Measurements from ENCODE around the gene PPP2CA.
"Not testable (repeated sequence)": the region's sequence is repeated elsewhere in the genome, so short reads cannot be mapped to it uniquely, and the experiment has no call there.

The PPP2CA gene

DNA sequence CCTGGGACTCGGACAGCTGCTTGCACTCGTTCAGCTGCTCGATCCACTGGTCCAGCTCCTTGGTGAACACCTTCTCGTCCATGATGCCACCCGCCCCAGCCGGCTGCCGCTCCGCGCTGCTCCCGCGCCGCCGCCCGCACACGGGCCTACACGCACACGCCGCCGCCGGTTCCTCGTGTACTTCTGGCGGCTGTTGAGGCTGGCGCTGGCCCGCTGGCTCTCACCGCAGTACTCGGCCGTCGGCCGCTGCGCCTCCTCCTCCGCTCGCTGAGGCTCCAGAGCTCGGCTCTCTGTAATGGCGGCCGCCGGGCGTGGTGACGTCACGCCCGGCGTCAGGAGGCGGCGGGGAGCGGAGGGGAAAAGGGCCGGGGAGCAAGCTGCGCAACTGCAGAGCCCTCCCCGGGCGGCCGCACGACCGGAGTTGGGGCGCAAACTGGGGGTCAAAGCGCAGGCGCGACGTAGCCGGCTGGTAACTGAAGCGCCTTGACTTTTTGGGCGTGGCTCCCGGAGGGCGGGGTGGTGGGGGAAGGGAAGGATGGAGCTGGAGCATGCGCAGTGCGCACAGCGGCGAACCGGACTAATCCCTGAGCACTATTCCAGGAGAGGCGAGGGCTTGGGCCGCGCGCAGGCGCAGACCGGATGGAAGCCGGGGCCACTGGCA, at the start of gene PPP2CA:
PPP2CA (minus strand) TSS at position 294 of the 661 bp plus-strand sequence; CDS start at position 82, 212 bp downstream.
- peak; percentile 87 to 90 for DNase-seq

DNA sequence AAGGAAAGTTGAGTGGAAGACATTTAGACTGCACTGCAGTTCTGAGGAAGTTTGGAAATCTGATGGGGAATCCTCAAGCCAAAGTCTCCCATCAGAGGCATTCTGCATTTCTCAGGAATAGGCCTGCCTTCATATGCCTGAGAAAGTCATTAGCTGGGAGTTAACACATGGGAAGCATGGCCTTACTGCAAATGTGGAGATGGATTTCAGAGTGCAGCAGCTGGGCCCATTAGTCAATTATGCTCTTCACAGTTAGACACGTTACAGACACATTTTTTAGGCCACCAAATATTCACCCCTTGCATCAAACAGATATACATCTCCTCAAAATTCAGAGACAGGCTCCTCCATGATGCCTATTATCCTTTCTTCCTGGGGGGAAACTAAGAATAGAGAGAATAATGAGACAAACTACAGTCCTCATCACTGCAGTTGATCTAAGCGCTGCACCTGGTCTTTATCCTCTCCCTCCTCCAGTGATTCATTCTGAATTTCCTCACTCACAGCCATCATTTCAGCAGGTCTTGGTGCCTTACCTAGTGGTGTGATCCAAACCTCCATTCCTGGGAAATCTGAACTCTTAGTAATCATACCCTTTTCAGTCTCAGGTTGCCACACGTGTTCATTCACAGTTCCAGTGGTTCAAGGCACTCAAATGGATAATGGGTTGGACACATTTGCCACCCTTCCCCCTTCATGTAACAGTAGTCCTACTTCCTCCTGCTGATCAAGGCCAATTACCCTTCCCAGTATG, 47.9 kb upstream of the PPP2CA start:
- DNase-seq, result no peak

DNA sequence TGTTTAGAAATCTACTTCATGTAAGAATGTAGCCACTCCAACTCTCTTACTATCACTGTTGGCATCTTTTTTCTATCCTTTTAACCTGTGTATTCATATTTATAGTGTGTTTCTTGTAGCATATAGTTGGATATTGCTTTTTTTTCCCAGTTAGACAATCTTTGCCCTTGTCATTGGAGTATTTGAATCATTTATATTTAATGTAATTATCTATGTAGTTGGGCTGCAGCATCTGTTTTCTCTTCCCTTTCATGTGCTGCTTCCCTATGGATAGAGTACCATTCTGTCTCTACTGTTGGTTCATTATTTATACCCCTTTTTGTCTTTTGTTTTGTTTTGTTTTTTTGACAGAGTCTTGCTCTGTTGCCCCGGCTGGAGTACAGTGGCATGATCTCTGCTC, 45.2 kb upstream of the PPP2CA start:
- DNase-seq, result no peak

DNA sequence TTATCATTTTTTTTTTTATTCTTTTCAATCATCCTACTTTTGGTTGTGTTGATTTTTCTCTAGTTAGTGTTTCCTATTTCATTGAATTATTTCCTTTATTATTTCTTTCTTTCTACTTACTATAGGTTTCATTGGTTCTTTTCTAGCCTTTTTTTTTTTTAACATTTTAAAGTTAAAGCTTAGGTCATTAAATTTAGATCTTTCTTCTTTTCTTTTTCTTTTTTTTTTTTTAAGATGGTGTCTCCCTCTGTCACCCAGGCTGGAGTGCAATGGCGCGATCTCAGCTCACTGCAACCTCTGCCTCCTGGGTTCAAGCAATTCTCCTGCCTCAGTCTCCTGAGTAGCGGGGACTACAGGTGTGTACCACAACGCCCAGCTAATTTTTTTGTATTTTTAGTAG, 43.0 kb upstream of the PPP2CA start:
- DNase-seq, result no peak

DNA sequence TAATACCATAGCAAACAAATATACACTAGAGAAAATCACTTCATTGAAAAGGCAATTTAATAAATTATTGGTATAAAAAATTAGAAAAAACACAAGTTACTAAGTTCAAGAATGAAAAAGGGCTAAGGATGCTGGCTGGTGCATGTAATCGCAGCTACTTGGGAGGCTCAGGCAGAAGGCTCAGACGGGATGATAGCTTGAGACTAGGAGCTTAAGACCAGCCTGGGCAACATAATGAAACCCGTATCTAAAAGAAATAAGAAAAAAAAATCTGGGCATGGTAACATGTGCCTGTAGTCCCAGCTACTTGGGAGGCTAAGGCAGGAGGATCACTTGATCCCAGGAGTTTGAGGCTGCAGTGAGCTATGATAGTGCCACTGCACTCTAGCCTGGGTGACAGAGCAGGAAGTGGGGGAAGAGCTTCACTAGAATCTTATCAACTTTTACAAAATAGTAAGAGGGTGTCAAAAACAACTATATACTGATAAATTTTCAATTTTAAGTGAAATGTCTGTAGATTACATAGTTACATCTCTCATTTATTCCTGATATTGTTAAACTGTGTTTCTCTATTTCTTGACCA, 42.2 kb upstream of the PPP2CA start:
- DNase-seq, result no peak

DNA sequence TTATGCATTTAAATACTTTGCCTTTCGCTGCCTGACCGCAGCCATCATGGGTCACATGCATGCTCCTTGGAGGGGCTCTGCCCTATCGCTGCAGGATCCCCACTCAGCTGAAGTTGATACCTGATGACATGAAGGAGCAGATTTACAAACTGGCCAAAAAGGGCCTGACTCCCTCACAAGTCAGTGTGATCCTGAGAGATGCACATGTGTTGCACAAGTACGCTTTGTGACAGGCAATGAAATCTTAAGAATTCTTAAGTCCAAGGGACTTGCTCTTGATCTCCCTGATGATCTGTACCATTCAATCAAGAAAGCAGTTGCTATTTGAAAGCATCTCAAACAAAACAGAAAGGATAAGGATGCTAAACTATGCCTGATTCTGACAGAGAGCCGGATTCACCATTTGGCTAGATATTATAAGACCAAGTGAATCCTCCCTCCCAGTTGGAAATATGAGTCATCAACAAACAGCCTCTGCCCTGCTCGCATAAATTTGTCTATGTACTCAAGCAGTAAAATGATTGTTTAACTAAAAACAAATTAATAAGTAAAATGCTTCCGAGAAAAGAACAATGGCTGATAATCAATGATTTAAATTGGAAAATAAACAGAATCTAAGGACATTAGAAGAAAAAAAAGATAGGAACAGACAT, 41.6 kb upstream of the PPP2CA start:
- DNase-seq, result no peak

DNA sequence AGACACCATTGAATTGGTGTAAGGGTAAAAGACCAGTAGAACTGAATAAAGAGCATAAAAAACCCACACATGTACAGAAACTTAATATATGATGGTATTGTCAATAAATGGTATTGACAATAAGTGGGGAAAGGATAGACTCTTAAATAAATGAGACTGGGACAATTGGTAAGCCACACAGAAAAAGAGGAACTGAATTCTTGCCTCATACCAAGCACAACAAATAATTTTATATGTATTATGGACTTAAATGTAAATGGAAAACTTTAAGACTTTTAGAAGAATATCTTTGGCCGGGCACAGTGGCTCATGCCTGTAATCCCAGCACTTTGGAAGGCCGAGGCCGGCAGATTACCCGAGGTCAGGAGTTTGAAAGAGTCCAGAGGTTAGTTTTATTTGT, 37.9 kb upstream of the PPP2CA start:
- DNase-seq, result no peak

DNA sequence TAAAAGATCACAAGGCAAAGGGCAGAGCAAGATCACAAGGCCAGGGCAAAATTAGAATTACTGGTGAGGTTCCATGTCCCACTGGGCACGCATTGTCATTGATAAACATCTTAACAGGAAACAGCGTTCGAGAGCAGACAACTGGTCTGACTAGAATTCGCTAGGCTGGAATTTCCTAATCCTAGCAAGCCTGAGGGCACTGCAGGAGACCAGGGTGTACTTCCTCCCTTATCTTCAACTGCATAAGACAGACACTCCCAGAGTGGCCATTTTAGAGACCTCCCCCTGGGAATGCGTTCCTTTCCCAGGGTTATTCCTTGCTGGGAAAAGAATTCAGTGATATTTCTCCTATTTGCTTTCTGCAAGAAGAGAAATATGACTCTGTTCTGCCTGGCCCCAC, 36.8 kb upstream of the PPP2CA start:
- DNase-seq, result not testable (repeated sequence)

DNA sequence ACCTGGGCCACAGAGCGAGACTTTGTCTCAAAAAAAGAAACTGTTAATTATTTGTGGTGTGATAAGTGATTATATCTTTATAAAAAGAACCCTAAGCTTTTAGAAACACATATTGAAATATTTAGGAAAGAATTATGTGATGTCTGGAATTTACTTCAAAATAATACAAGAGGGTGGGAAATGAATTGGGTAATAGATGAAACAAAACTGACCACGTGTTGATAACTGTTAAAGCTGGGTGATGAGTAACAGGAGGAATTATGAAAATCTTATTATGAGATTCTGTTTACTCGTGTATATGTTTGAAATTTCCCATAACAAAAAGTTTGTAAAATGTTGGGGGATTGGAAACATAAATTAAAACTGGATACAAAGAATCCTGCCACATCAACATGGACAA, 33.0 kb upstream of the PPP2CA start:
- no peak for DNase-seq

DNA sequence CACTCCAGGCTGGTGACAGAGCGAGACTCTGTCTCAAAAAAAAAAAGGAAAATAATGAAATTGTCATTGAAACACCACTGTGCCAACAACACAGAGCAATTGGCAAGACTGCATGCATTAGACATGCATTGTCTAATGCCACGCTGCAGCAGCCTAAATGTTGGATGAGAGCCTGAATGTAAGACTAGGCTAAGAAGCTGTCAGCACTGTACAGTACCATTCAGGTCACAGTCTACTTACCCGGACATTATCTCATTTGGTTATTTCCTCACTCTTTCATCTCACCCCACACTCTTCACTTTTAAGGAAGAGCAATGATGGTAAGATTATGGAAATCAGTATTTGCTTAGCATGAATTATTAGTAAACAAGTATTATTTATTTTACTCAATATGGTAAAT, 31.3 kb upstream of the PPP2CA start:
- DNase-seq, result no peak

DNA sequence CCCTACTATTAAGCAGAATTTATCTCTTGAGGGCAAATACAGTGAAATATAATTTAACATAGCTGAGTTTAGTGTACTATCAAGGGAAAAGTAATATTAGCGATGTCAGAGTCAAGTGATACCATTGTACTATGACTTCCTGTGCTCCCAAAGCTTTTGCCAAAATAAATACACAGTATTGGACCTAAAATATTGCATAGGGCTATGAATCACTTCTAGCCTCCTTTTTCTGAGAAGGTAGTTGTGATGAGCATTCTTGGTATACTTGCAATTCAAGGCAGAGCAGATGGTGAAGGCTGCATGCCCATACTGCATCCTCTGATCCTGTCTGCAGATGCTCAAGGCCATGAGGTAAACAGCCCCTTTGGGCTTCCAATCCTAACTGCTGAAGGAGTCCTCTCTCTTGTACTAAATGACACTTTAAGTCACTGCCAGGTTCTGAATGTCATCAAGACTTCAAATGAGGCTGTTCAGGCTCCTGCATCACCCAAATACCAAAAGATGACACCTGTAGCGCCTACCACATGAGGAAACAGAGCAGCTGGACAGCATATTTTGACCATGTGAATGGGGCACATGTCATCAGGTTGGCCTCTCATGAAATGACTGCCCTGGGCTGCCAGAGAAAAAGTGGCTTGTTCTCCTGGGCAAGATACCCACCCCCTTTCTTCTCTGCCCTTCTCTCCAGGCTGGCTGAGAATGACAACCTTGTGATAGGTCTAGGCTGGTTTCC, 29.7 kb upstream of the PPP2CA start:
- no peak for DNase-seq

DNA sequence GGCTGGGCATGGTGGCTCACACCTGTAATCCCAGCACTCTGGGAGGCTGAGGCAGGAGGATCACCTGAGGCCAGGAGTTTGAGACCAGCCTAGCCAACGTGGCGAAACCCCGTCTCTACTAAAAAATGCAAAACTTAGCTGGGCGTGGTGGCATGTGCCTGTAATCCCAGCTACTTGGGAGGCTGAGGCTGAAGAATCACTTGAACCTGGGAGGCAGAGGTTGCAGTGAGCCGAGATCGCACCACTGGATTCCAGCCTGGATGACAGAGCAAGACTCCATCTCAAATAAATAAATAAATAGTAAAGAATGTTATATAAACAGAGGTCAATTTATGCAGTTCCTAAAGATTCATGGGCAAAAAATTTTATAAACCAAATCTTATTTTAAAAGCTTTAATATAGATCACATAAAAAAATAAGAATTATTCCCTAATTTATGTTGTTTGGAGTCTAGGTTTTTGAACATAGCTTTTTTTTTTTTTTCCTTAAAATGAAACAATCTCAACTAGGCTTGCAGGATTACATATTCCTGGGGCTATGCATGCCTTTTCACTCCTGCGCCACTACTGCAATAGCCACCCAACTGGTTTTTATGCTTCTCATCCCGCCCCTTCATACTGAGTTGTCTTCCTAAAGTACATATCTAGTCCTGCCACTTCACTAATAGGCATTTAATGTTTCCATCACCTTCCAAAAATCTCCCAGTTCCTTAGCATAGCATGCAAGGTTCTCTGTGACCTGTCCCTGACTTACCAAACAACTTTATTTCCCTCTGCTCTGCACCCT, 27.7 kb upstream of the PPP2CA start:
- not testable (repeated sequence) for DNase-seq

DNA sequence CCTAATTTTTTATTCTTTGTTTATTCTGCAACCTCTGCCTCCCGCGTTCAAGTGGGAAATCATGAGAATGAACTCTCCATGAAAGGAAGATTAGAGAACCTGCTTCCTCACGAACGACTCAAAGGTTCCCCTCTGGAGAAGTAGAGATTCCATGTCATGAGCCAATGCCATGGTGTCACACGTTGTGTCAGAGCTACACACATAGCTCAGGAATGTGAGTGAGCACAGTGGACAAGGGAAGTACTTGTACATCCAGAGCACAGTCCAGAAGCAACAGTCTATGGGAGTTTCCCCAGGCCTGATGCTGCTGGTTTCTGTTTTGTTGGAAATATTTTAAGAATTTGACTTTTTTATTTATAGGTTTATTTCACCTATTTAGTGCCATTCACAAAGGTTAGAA, 26.8 kb upstream of the PPP2CA start:
- DNase-seq, result no peak

DNA sequence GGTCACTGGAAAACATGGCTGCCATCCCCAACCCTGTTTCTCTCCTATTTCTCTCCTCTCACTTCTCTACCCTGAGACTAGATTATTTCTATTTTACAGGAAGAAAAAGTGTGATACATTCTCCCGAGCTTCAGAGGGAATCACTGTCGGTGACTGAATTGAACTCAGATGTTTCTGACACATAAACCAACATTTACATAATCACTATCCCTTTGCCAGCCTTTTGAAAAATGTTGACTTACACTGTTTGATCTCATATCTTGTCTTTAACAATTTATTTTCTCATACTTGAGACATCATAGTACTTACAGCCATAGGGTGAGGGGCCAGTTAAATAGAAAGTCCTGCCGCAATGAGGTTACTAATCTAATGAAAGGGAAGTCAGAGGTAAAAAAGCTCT, 25.1 kb upstream of the PPP2CA start:
- no peak for DNase-seq

DNA sequence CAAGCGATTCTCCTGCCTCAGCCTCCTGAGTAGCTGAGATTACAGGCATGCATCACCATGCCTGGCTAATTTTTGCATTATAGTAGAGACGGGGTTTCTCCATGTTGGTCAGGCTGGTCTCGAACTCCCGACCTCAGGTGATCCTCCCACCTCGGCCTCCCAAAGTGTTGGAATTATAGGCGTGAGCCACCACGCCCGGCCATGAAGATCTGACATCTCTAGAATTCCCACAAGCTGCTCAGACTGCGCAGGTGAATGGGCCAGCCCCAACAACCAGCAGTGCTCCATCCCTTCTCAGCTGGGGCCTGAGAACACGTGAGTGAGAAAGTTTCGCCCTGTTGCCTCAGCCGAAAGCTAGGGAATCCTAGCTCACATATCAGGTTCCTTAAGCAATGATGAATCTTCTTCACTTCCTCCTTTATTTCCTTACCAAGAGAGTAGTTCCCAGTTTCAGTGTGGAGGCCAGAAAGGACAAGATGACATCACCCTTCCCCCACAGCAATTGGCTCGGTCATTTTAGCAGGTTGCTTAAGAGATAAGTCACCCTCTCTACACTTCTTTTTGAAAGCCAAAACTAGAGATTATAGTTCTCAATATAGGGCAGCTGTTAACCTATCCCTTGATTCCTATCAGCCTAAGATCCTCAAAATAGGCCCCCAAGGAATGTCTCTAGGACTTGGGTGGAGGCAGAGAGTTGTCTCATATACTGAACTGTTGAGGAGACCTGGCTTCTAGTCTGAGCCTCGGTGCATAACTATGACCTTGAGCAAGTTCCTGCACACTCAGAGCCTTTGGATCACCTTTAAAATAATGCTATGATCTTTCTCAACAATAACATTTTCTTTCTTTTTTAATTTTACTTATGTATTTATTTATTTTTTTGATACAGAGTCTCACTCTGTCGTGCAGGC, 23.9 kb upstream of the PPP2CA start:
- DNase-seq, result no peak

DNA sequence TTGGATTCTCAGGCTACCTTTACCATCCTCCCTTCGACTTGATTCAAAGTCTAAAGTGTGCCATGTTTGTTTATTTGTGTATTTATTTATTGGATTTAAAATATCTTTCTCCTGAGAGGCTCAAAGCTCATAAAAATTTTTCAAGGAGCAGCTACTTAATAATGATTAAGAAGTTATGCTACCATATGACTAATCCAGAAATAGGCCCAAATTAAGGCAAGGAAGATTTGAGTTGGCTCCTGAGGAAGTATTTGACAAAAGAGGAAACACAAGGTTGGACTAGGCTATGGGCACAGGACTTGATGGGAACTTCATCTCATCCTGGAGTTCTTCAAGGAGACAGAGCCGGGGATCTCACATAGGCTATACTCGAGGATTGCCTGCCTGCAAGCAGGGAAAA, 22.4 kb upstream of the PPP2CA start:
- DNase-seq, result no peak

DNA sequence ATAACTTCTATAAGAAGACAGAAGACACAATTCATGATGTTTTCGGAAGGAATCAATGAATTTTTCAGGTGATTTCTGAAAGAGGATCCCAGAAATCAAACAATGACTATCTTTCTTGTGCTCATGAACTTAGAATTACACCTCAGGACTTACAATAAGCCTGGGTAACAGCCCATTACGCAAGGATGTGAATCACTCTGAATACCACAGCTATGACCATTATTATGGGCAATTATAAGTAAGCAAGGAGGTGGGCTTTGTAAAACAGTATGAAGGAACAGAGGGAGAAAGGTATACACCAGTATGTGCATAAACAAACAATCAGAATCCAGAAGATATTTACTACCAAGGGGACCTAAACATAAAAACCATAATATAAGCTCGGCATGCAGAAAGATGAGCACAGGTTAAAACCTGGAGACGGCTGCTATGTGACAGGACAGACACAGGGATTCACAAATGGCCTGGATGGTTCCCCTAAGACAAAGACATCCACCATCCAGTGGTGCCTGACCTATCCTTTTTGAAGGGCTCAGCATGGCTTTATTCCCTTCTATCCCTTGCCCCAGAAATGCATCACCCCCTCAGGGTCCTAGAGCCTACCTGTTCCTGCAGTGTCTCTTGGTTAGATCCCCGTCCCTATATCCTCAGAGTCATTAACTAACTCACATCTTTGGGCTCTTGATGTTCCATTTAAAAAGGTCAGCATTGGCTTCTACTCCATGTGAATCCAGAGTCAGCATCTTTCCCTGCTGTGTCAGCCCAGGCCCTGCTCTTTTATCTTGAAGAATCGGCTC, 21.8 kb upstream of the PPP2CA start:
- DNase-seq, result no peak

DNA sequence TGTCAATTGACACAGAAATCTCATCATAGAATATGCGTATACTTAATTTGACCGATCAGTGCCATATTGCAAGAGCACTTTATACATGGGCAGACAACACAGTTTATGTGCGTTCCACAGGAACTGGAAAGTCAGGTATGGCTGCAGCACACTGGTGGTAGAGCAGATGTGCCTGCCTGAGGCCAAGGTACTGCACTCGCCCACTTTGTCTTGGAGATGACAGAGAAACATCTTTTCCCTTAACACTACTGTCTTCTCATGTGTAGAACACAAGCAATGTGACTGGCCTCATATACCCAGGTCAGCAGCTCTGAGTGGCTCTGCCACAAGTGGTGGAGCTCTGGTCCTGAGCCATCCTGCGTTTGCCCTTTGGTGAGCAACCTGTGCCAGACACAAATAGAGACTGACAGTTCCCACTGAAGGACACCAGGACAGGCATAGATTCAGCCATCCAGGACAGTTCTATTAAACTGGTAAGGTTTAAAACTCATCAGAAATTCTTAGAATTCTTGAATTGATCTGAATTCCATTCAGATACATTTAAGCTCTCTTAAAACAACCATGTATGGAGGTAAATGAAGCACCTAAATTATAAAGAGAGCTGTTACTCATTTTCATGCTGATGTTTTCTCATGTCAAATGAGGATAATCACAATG, 21.0 kb upstream of the PPP2CA start:
- DNase-seq, result no peak

DNA sequence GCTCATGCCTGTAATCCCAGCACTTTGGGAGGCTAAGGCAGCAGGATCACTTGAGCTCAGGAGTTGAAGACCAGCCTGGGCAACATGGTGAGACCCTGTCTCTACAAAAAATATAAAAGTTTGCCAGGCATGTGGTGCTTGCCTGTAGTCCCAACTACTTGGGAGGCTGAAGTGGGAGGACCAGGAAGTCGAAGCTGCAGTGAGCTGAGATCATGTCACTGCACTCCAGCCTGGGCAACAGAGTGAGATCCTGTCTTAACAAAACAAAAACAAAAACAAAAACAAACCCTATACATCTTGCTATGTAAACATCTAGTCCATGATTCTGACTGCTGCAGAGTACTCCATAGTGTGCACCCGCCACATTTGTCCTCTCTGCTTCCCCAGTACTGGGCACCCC, 19.8 kb upstream of the PPP2CA start:
- DNase-seq, result no peak

Data from NCI-H1930 (cell line).